Prostate gland (tissue), 2 donors: Measurements from ENCODE around the gene KAZN. TPM values are rescaled to one million over a fixed set of nuclear protein-coding genes. Genes with fewer than 3 reads are reported as not detected.

Experiments used
- DNase-seq: peaks from one replicate; pipeline ENCODE4 v3.0.0-alpha.2; 2019; ENCODE audit warnings: low spot score
- H3K27ac ChIP-seq, 2 donors: fragments of 200-600 bp; sonication (generic); 2 replicates each; pipeline ENCODE4 v1.5.1; 2017 to 2019
- H3K27me3 ChIP-seq: fragments of 200-600 bp; sonication (generic); replicated peaks from 2 replicates; pipeline ENCODE4 v1.5.1; 2019; ENCODE audit not compliant: insufficient read depth
- H3K36me3 ChIP-seq, 2 donors: fragments of 200-600 bp; sonication (generic); 1 replicate in 1 of 2; 2 replicates in 1 of 2; pipeline versions ENCODE4 v1.5.1 to v1.8.1; 2017 to 2019
- H3K4me1 ChIP-seq: fragments of 200-600 bp; sonication (generic); replicated peaks from 2 replicates; pipeline ENCODE4 v1.5.1; 2019
- H3K4me3 ChIP-seq, 2 donors: fragments of 200-600 bp; sonication (generic); 2 replicates each; pipeline ENCODE4 v1.5.1; 2017 to 2019
- H3K9me3 ChIP-seq: fragments of 200-600 bp; sonication (generic); 2 replicates; pipeline ENCODE4 v1.5.1; 2017
- POLR2A ChIP-seq: fragments of 450-650 bp; IDR thresholded peaks from one replicate; pipeline ENCODE4 v1.6.1; 2016; ENCODE audit warnings: antibody characterized with exemption, mild to moderate bottlenecking
- POLR2AphosphoS5 ChIP-seq: sonication (generic); formaldehyde crosslinking; IDR thresholded peaks from one replicate; pipeline ENCODE4 v1.6.1; 2017; ENCODE audit warnings: antibody characterized with exemption
- WGBS: methylation state at CpG from one replicate; pipeline ENCODE4 v1.1.5; 2018; 5-methylcytosine and 5-hydroxymethylcytosine counted together
- intact Hi-C: fragments of 100-400 bp; cut with DNase I; formaldehyde crosslinking; loops from one replicate; pipeline ENCODE4 v1.14.2; 2022
- total RNA-seq, 2 donors: library from RNA; depleted of rRNA; stranded (reverse); fragments of >200 nt; gene quantifications; one replicate each; pipeline ENCODE4 v1.1.0, GENCODE V29; 2016
- TF ChIP-seq, protein P1 (sequence below), 4 experiments: fragments of 200-600 bp in 2 of 4; fragments of 450-650 bp in 2 of 4; sonication (generic) in 2 of 4; IDR thresholded peaks; 1 replicate in 3 of 4; 2 replicates in 1 of 4; pipeline ENCODE4 v1.5.1; 2016 to 2019; ENCODE audit warnings: antibody characterized with exemption in 4 of 4, mild to moderate bottlenecking in 2 of 4, moderate library complexity in 2 of 4

The KAZN gene
- total RNA-seq, 2 donors from 2014 or later: 8.3 to 12.7 TPM

DNA sequence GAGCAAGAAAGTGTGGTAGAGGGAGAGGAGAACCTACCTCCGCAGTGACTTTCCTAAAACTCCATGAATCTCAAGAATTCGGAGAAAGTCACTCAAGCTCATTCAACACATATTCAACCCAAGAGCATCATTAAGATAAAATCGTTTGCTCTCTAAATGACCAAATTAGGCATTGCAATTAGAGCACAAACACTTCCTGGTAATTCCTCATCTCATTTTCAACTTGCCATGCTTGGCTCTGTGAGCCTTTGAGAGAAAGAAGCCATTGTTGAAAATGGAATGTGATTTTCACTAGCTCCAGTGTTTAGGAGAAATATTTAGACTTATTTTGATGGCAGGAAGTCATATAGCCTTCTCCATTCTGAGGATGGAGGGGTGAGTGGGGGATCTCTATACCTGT is 52.5 kb downstream of the KAZN start:
- 71% methylated on average over 3 of the region's 3 CpGs for WGBS
- DNase-seq: no peak
- TF ChIP-seq, protein P1, sequence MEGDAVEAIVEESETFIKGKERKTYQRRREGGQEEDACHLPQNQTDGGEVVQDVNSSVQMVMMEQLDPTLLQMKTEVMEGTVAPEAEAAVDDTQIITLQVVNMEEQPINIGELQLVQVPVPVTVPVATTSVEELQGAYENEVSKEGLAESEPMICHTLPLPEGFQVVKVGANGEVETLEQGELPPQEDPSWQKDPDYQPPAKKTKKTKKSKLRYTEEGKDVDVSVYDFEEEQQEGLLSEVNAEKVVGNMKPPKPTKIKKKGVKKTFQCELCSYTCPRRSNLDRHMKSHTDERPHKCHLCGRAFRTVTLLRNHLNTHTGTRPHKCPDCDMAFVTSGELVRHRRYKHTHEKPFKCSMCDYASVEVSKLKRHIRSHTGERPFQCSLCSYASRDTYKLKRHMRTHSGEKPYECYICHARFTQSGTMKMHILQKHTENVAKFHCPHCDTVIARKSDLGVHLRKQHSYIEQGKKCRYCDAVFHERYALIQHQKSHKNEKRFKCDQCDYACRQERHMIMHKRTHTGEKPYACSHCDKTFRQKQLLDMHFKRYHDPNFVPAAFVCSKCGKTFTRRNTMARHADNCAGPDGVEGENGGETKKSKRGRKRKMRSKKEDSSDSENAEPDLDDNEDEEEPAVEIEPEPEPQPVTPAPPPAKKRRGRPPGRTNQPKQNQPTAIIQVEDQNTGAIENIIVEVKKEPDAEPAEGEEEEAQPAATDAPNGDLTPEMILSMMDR (IDR thresholded peaks at IDR 0.05): no peak
- no peak for TF ChIP-seq POLR2AphosphoS5
- TF ChIP-seq POLR2A: no peak
- Histone ChIP-seq H3K27ac (no peak overlapping the region), H3K4me1 (no peaks in the 10 kb centered on the region), H3K27me3 (no peaks in the 10 kb centered on the region), H3K4me3 (no peak overlapping the region), H3K36me3 (no peaks in the 10 kb centered on the region), H3K9me3 (no peaks in the 10 kb centered on the region)
- intact Hi-C loops: no loop called here

DNA sequence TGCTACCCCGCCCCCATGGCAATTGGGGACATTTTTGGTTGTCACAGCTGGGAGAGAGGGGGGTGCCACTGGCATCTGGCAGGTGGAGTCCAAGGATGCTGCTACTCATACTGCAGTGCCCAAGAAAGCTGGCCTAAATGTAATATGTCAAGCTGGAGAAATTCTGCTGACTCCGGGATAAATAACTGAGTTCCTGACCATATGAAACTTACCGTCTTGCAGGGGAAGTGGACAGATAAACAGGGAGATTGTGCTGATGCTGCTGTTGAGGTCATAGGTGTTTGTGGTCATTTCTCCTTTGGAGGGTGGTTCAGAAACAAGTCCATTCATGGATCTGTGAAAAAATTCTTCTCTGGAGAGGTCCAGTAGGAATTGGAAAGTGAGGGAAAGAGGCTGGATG is 54.4 kb downstream of the KAZN start:
- no peaks in the 10 kb centered on the region for H3K36me3 ChIP-seq
- H3K4me1 ChIP-seq: no peaks in the 10 kb centered on the region
- no peaks in the 10 kb centered on the region for H3K9me3 ChIP-seq
- H3K27ac ChIP-seq: no peak overlapping the region
- 95% methylated on average over 3 of the region's 3 CpGs for WGBS
- H3K4me3 ChIP-seq: no peak overlapping the region
- no peak for TF ChIP-seq POLR2A
- TF ChIP-seq, protein P1 (IDR thresholded peaks at IDR 0.05): no peak
- TF ChIP-seq POLR2AphosphoS5: no peak
- intact Hi-C loops: no loop called here
- no peaks in the 10 kb centered on the region for H3K27me3 ChIP-seq
- DNase-seq: no peak

DNA sequence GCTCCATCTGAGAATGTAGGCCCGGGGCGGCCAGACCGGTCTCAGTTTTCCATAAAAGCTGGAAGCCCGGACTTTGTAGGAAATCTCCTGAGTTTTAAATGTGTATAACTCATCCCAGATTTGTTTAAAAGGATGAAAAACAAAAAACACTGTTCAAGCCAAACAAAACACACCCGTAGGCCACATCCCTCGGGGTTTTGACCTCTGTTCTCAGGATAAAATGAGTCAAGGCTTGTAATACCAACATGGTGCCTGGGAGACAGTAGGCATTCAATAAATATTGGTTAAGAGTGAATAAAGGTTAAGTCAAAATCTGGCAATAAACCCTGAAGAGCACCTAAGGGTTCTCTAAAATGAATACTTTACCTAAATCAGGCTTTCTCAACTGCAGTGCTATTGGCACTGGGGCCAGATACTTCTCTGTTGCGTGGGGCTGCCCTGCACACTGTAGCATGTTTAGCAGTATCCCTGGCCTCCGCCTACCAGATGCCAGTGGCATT is 55.0 kb downstream of the KAZN start:
- TF ChIP-seq, protein P1 (IDR thresholded peaks at IDR 0.05): no peak
- TF ChIP-seq POLR2A (no peak), POLR2AphosphoS5 (no peak)
- H3K4me3 ChIP-seq: no peak overlapping the region
- DNase-seq: no peak
- WGBS: 79% methylated on average over 8 of the region's 8 CpGs
- no peaks in the 10 kb centered on the region for H3K27me3 ChIP-seq
- H3K27ac ChIP-seq: no peak overlapping the region
- H3K36me3 ChIP-seq: no peaks in the 10 kb centered on the region
- H3K4me1 ChIP-seq: no peaks in the 10 kb centered on the region
- H3K9me3 ChIP-seq: no peaks in the 10 kb centered on the region
- intact Hi-C loops: no loop called here

DNA sequence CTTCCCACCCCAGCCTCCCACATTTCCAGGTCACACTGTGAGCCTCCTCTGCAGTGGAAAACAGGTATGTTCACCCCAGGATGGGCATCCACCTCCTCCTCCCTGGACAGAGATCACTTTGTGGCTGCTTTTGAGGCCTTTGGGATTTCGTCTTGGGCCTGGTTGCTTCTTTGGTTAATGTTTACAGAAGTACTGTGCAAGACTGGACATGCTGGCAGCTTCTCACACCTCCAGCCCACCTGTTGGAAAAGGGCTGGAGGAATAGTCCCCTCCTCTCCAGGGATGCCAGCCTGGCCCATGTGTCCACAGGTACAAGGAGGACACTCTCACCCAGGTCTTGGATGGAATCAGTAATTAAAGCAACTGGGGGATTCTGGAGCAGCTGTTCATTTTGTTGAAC is 56.1 kb downstream of the KAZN start:
- 40% methylated on average over 1 of the region's 1 CpG for WGBS
- no peaks in the 10 kb centered on the region for H3K27me3 ChIP-seq

DNA sequence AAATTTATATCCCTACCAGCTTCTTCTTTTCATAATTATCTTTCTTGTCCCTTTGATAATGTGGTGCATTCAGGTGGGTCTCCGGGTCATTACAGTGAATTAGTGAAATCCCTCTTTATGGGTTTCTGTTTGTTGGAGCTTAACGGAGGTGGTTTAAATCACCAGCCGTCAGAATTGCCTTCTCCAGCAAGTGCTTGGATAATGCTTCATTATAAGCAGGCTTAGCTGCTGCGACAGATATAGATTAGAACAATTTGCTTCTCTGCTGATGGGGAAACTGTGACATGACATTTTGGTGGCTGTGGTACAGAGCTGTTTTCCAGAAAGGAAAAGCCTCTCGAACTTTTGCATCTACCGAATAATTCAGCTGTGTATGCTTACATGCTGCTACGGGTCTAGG is 56.9 kb downstream of the KAZN start:
- Histone ChIP-seq H3K4me1 (no peaks in the 10 kb centered on the region), H3K36me3 (no peaks in the 10 kb centered on the region), H3K27me3 (no peaks in the 10 kb centered on the region), H3K27ac (no peak overlapping the region), H3K9me3 (no peaks in the 10 kb centered on the region), H3K4me3 (no peak overlapping the region)
- no peak for TF ChIP-seq POLR2A
- no peak for TF ChIP-seq POLR2AphosphoS5
- TF ChIP-seq, protein P1 (IDR thresholded peaks at IDR 0.05): no peak
- 66% methylated on average over 7 of the region's 7 CpGs for WGBS
- intact Hi-C loops: no loop called here
- no peak for DNase-seq

More for the DNA sequence above, 56.1 kb downstream of the KAZN start:
- intact Hi-C loops: no loop called here
- H3K4me3 ChIP-seq: no peak overlapping the region
- no peaks in the 10 kb centered on the region for H3K36me3 ChIP-seq
- H3K4me1 ChIP-seq: no peaks in the 10 kb centered on the region
- no peak for DNase-seq
- H3K9me3 ChIP-seq: no peaks in the 10 kb centered on the region
- TF ChIP-seq, protein P1 (IDR thresholded peaks at IDR 0.05): no peak
- TF ChIP-seq POLR2A (no peak), POLR2AphosphoS5 (no peak)
- H3K27ac ChIP-seq: no peak overlapping the region
